ENCODE results near the gene GRIN2D. TPM values are rescaled to one million over a fixed set of nuclear protein-coding genes. Genes with fewer than 3 reads are reported as not detected.

Gene GRIN2D
- total RNA-seq, 1 donor from 2014 or later = 1.2 TPM

- peaks cover 2% of the 10 kb centered on the region for H3K4me1 Mint-ChIP-seq
- H3K9me3 Mint-ChIP-seq = no peaks in the 10 kb centered on the region
- H3K4me3 Mint-ChIP-seq = no peak overlapping the region
- ATAC-seq (ENCODE audit: low read depth) = no peak
- ChIA-PET POLR2A (interaction anchor here (0.6 to 0.7 kb wide), 3 partner anchors 62 to 612 kb away, joined by 3 to 9 read pairs (median 7); no protein-coding TSS in a partner anchor), CTCF (interaction anchor here (0.9 to 1.6 kb wide), 8 partner anchors 13 to 258 kb away, joined by 3 to 10 read pairs (median 5); partner anchors contain the start of genes KDELR1, SYNGR4 and TMEM143)
- DNase-seq = no peak
- H3K27ac Mint-ChIP-seq = no peak overlapping the region
- H3K36me3 Mint-ChIP-seq (ENCODE audit: low read depth) = peaks cover 5% of the 10 kb centered on the region
- no peaks in the 10 kb centered on the region for H3K27me3 Mint-ChIP-seq
- intact Hi-C loops (cut with micrococcal nuclease) = loop anchor here (1.0 kb wide), 2 partner anchors 233 to 257 kb away; no protein-coding TSS in a partner anchor
- TF ChIP-seq CTCF (IDR thresholded peaks at IDR 0.05) = no peak
These were observed 42.6 kb upstream of the GRIN2D start for GRCh38 chr19:48350856-48351255.

- intact Hi-C loops (cut with micrococcal nuclease) = loop anchor here (1.0 kb wide), 2 partner anchors 233 to 257 kb away; no protein-coding TSS in a partner anchor
- Mint-ChIP-seq H3K27ac (no peak overlapping the region), H3K4me1 (peaks cover 2% of the 10 kb centered on the region), H3K9me3 (no peaks in the 10 kb centered on the region), H3K27me3 (no peaks in the 10 kb centered on the region), H3K4me3 (no peak overlapping the region), H3K36me3 (ENCODE audit: low read depth) (peaks cover 5% of the 10 kb centered on the region)
- DNase-seq = peak; percentile 69
- ChIA-PET CTCF (interaction anchor here (0.9 to 1.6 kb wide), 8 partner anchors 12 to 257 kb away, joined by 3 to 10 read pairs (median 5); partner anchors contain the start of genes KDELR1, SYNGR4 and TMEM143), POLR2A (interaction anchor here (0.6 to 0.8 kb wide), 6 partner anchors 21 to 261 kb away, joined by 3 to 9 read pairs (median 4); no protein-coding TSS in a partner anchor)
- no peak for TF ChIP-seq CTCF (IDR thresholded peaks at IDR 0.05)
- ATAC-seq (ENCODE audit: low read depth) = peak; percentile 81
These were observed 42.1 kb upstream of the GRIN2D start for GRCh38 chr19:48351341-48351752.

GRCh38 chr19:48353677-48354076 is 39.8 kb upstream of the GRIN2D start:
- CTCF ChIA-PET = no interaction called here
- Mint-ChIP-seq H3K36me3 (ENCODE audit: low read depth) (peaks cover 6% of the 10 kb centered on the region), H3K9me3 (no peaks in the 10 kb centered on the region), H3K4me3 (no peak overlapping the region), H3K27ac (no peak overlapping the region), H3K27me3 (no peaks in the 10 kb centered on the region), H3K4me1 (peaks cover 2% of the 10 kb centered on the region)
- DNase-seq = no peak
- no peak for ATAC-seq (ENCODE audit: low read depth)
- POLR2A ChIA-PET = no interaction called here
- intact Hi-C loops (cut with micrococcal nuclease) = no loop called here
- TF ChIP-seq CTCF (IDR thresholded peaks at IDR 0.05) = no peak

- H3K36me3 Mint-ChIP-seq (ENCODE audit: low read depth) = peaks cover 11% of the 10 kb centered on the region
- intact Hi-C loops (cut with micrococcal nuclease) = no loop called here
- no peak for DNase-seq
- no peak overlapping the region for H3K4me3 Mint-ChIP-seq
- ATAC-seq (ENCODE audit: low read depth) = no peak
- no peak for TF ChIP-seq CTCF (IDR thresholded peaks at IDR 0.05)
- no peaks in the 10 kb centered on the region for H3K27me3 Mint-ChIP-seq
- H3K9me3 Mint-ChIP-seq = no peaks in the 10 kb centered on the region
- POLR2A ChIA-PET = no interaction called here
- H3K4me1 Mint-ChIP-seq = peaks cover 2% of the 10 kb centered on the region
- no peak overlapping the region for H3K27ac Mint-ChIP-seq
- CTCF ChIA-PET = no interaction called here
These were observed 39.0 kb upstream of the GRIN2D start for GRCh38 chr19:48354332-48354992.

- POLR2A ChIA-PET = interaction anchor here (0.6 to 0.7 kb wide), 2 partner anchors 30 to 263 kb away, joined by 3 to 4 read pairs; partner anchors contain the start of gene EMP3
These were observed 38.0 kb upstream of the GRIN2D start for GRCh38 chr19:48355365-48355954.

More at GRCh38 chr19:48355365-48355954, 38.0 kb upstream of the GRIN2D start:
- Mint-ChIP-seq H3K27ac (no peak overlapping the region), H3K4me1 (peaks cover 2% of the 10 kb centered on the region), H3K36me3 (ENCODE audit: low read depth) (peaks cover 14% of the 10 kb centered on the region), H3K4me3 (no peak overlapping the region), H3K9me3 (no peaks in the 10 kb centered on the region), H3K27me3 (no peaks in the 10 kb centered on the region)
- ATAC-seq (ENCODE audit: low read depth) (no peak), DNase-seq (no peak)
- CTCF ChIA-PET = interaction anchor here (0.8 kb wide), 1 partner anchor 13 kb away, joined by 3 read pairs; no protein-coding TSS in a partner anchor
- no peak for TF ChIP-seq CTCF (IDR thresholded peaks at IDR 0.05)
- intact Hi-C loops (cut with micrococcal nuclease) = no loop called here

All from activated B cell treated with CpG ODN at 0.5 μM for 24 hours (primary cell).